ENCODE data around the gene CALML5. TPM values are rescaled to one million over a fixed set of nuclear protein-coding genes. Genes with fewer than 3 reads are reported as not detected.

The CALML5 gene
- total RNA-seq, 1 donor from 2014 or later = not detected

- H3K27me3 Mint-ChIP-seq (ENCODE audit: unreplicated experiment) = no peaks in the 10 kb centered on the region
- no peak for DNase-seq (ENCODE audit: extremely low spot score, unreplicated experiment)
- H3K9me3 Mint-ChIP-seq (ENCODE audit: unreplicated experiment) = no peaks in the 10 kb centered on the region
- no peaks in the 10 kb centered on the region for H3K36me3 Mint-ChIP-seq (ENCODE audit: unreplicated experiment)
- no peak overlapping the region for H3K27ac Mint-ChIP-seq (ENCODE audit: unreplicated experiment)
- H3K4me1 Mint-ChIP-seq (ENCODE audit: unreplicated experiment) = no peaks in the 10 kb centered on the region
- H3K4me3 Mint-ChIP-seq (ENCODE audit: unreplicated experiment) = no peak overlapping the region
- TF ChIP-seq CTCF (IDR thresholded peaks at IDR 0.05) = no peak
Observed at GRCh38 chr10:5526691-5527331, 27.4 kb upstream of the CALML5 start.

GRCh38 chr10:5525561-5526341, 26.4 kb upstream of the CALML5 start:
- no peaks in the 10 kb centered on the region for H3K9me3 Mint-ChIP-seq (ENCODE audit: unreplicated experiment)
- H3K4me1 Mint-ChIP-seq (ENCODE audit: unreplicated experiment) = no peaks in the 10 kb centered on the region
- H3K4me3 Mint-ChIP-seq (ENCODE audit: unreplicated experiment) = no peak overlapping the region
- no peak for TF ChIP-seq CTCF (IDR thresholded peaks at IDR 0.05)
- no peak for DNase-seq (ENCODE audit: extremely low spot score, unreplicated experiment)
- H3K27ac Mint-ChIP-seq (ENCODE audit: unreplicated experiment) = no peak overlapping the region
- no peaks in the 10 kb centered on the region for H3K36me3 Mint-ChIP-seq (ENCODE audit: unreplicated experiment)
- no peaks in the 10 kb centered on the region for H3K27me3 Mint-ChIP-seq (ENCODE audit: unreplicated experiment)

GRCh38 chr10:5524641-5525560, 25.5 kb upstream of the CALML5 start, which contains the start of gene CALML3:
Gene CALML3, plus strand, starts transcription at chr10:5524961. Its CDS starts 125 bp downstream, at chr10:5525086.
- DNase-seq (ENCODE audit: extremely low spot score, unreplicated experiment) = no peak
- H3K36me3 Mint-ChIP-seq (ENCODE audit: unreplicated experiment) = no peaks in the 10 kb centered on the region
- TF ChIP-seq CTCF (IDR thresholded peaks at IDR 0.05) = no peak
- no peak within 1 kb of the TSS for H3K27ac Mint-ChIP-seq (ENCODE audit: unreplicated experiment)
- no peaks in the 10 kb centered on the region for H3K4me1 Mint-ChIP-seq (ENCODE audit: unreplicated experiment)
- no peak within 1 kb of the TSS for H3K4me3 Mint-ChIP-seq (ENCODE audit: unreplicated experiment)
- H3K27me3 Mint-ChIP-seq (ENCODE audit: unreplicated experiment) = peaks cover 3% of the 10 kb centered on the region
- H3K9me3 Mint-ChIP-seq (ENCODE audit: unreplicated experiment) = no peaks in the 10 kb centered on the region

GRCh38 chr10:5523796-5524574, 24.6 kb upstream of the CALML5 start:
- H3K9me3 Mint-ChIP-seq (ENCODE audit: unreplicated experiment) = no peaks in the 10 kb centered on the region
- H3K27me3 Mint-ChIP-seq (ENCODE audit: unreplicated experiment) = peaks cover 11% of the 10 kb centered on the region
- no peak for TF ChIP-seq CTCF (IDR thresholded peaks at IDR 0.05)
- no peak overlapping the region for H3K27ac Mint-ChIP-seq (ENCODE audit: unreplicated experiment)
- no peaks in the 10 kb centered on the region for H3K36me3 Mint-ChIP-seq (ENCODE audit: unreplicated experiment)
- DNase-seq (ENCODE audit: extremely low spot score, unreplicated experiment) = no peak
- no peak overlapping the region for H3K4me3 Mint-ChIP-seq (ENCODE audit: unreplicated experiment)
- H3K4me1 Mint-ChIP-seq (ENCODE audit: unreplicated experiment) = no peaks in the 10 kb centered on the region

All from osteocyte (in vitro differentiated cells).